Thyroid gland (tissue), 4 donors: ENCODE data around the gene RAB31. TPM values are rescaled to one million over a fixed set of nuclear protein-coding genes. Genes with fewer than 3 reads are reported as not detected.

Source experiments
- DNase-seq, 2 donors: peaks; one replicate each; pipeline ENCODE4 v3.0.0-alpha.2; 2019
- H3K27ac ChIP-seq, 3 donors: fragments of 200-600 bp; sonication (generic); 1 replicate in 2 of 3; 2 replicates in 1 of 3; pipeline ENCODE4 v1.5.1; 2016 to 2019; ENCODE audit warnings: mild to moderate bottlenecking in 1 of 3, moderate library complexity in 1 of 3
- H3K27me3 ChIP-seq: fragments of 200-600 bp; sonication (generic); one replicate; pipeline ENCODE4 v1.5.1; 2019
- H3K36me3 ChIP-seq, 2 donors: fragments of 200-600 bp; sonication (generic); one replicate each; pipeline ENCODE4 v1.5.1; 2016 to 2019
- H3K4me1 ChIP-seq, 2 donors: fragments of 200-600 bp; sonication (generic); one replicate each; pipeline ENCODE4 v1.5.1; 2017 to 2019
- H3K4me3 ChIP-seq, 3 donors: fragments of 200-600 bp; sonication (generic); replicated peaks in 1 of 3; 1 replicate in 2 of 3; 2 replicates in 1 of 3; pipeline ENCODE4 v1.5.1; 2016; ENCODE audit warnings: mild to moderate bottlenecking in 1 of 3
- H3K9me3 ChIP-seq: fragments of 200-600 bp; sonication (generic); one replicate; pipeline ENCODE4 v1.5.1; 2017
- CTCF ChIP-seq, 6 experiments: fragments of 200-600 bp in 3 of 6; fragments of 450-650 bp in 3 of 6; sonication (generic) in 3 of 6; IDR thresholded peaks; one replicate each; pipeline ENCODE4 v1.5.1; 2016 to 2019; ENCODE audit warnings: antibody characterized with exemption in 6 of 6, mild to moderate bottlenecking in 2 of 6, inconsistent platforms in 1 of 6, moderate library complexity in 1 of 6
- POLR2A ChIP-seq, 2 donors: fragments of 450-650 bp; IDR thresholded peaks; one replicate each; pipeline ENCODE4 v1.6.1; 2017; ENCODE audit warnings: antibody characterized with exemption in 2 of 2, mild to moderate bottlenecking in 2 of 2, moderate library complexity in 1 of 2
- WGBS, 2 donors: methylation state at CpG; one replicate each; pipeline ENCODE4 v1.1.5; 2017; 5-methylcytosine and 5-hydroxymethylcytosine counted together
- intact Hi-C: fragments of 100-400 bp; cut with DNase I; formaldehyde crosslinking; loops from one replicate; pipeline ENCODE4 v1.15.1; 2023
- total RNA-seq, 4 donors: library from RNA; depleted of rRNA; stranded (reverse); fragments of >200 nt; gene quantifications; one replicate each; pipeline ENCODE4 v1.2.3, GENCODE V29; 2016

Gene RAB31
- total RNA-seq, 4 donors from 2014 or later: 33.9 to 72.7 (median 40.8) TPM

DNA sequence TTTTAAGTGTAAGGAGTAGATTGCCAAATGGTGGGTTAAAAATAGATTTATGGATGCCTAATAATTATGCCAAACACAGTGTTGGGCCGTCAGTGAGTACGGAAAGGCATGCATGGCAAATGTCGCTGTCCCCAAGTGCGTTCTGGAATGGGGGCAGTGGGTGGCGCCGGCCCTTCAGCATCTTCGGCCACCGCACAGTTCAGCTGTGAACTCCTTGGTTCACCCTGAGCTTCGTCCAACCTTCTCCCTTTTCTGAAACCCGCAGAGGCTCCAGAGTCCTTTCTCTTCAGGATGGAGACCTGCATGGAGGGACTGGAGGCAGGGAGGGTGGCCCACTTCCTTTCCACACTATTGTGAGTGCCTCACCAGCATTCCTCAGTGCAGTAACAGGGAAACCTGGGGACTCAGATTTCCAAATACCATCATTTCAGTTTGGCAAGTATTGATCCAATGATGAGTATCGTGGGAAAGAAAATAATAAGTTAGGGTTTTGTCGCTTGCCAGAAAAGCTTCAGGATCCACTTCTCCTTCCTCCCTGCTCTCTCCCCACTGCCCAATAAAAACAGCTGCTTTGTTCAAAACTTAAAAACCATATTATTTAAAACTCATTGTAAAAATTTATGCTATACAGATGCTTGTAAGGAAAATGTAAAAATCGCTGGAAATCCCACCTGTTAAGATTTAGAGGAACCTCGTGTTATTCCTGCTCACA is 103.0 kb downstream of the RAB31 start:
- TF ChIP-seq POLR2A (IDR thresholded peaks at IDR 0.05): no peak
- TF ChIP-seq CTCF (IDR thresholded peaks at IDR 0.05): no peak
- intact Hi-C loops: no loop called here
- WGBS, 2 donors: 88 to 91% methylated on average over 14 of the region's 14 CpGs
- H3K9me3 ChIP-seq: no peaks in the 10 kb centered on the region
- H3K4me3 ChIP-seq: no peak overlapping the region
- H3K4me1 ChIP-seq: peaks cover 18 to 20% of the 10 kb centered on the region in 2 donors
- no peaks in the 10 kb centered on the region for H3K27me3 ChIP-seq
- H3K27ac ChIP-seq: no peak overlapping the region
- DNase-seq: no peak
- H3K36me3 ChIP-seq: no peaks in the 10 kb centered on the region

DNA sequence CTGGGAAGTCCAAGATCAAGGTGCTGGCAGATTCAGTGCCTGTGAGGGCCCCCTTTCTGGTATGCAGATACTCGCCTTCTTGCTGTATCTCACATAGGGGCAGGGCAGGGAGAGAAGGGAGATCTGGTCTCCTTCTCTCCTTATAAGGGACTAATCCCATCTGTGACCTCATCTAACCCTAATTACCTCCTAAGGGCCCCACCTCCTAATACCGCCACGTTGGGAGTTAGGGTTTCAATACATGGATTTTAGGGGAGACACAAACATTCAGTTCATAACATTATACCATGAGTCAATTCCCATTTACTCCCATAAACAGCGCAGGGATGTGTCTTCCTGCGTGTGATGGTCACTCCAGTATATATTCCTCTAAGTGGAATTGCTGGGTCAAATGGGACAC is 103.9 kb downstream of the RAB31 start:
- 63 to 69% methylated on average over 5 of the region's 5 CpGs for WGBS, 2 donors
- H3K9me3 ChIP-seq: no peaks in the 10 kb centered on the region
- DNase-seq: no peak
- H3K4me3 ChIP-seq: no peak overlapping the region
- no peak for TF ChIP-seq POLR2A (IDR thresholded peaks at IDR 0.05)
- no peak for TF ChIP-seq CTCF (IDR thresholded peaks at IDR 0.05)
- no peak overlapping the region for H3K27ac ChIP-seq
- no peaks in the 10 kb centered on the region for H3K27me3 ChIP-seq
- intact Hi-C loops: no loop called here
- H3K36me3 ChIP-seq: no peaks in the 10 kb centered on the region
- H3K4me1 ChIP-seq: peaks cover 18 to 20% of the 10 kb centered on the region in 2 donors

- TF ChIP-seq CTCF (IDR thresholded peaks at IDR 0.05) (no peak), POLR2A (IDR thresholded peaks at IDR 0.05) (no peak)
- no peaks in the 10 kb centered on the region for H3K36me3 ChIP-seq
- peaks cover 4 to 8% of the 10 kb centered on the region in 2 donors for H3K4me1 ChIP-seq
- H3K27ac ChIP-seq: peak overlapping the region in 1 of 3 donors; percentile 27
- WGBS, 2 donors: 48 to 49% methylated on average over 4 of the region's 4 CpGs
- no peak overlapping the region for H3K4me3 ChIP-seq
- H3K27me3 ChIP-seq: no peaks in the 10 kb centered on the region
- DNase-seq: no peak
- intact Hi-C loops: no loop called here
- no peaks in the 10 kb centered on the region for H3K9me3 ChIP-seq
Observed at GRCh38 chr18:9814431-9814830, 106.3 kb downstream of the RAB31 start.

DNA sequence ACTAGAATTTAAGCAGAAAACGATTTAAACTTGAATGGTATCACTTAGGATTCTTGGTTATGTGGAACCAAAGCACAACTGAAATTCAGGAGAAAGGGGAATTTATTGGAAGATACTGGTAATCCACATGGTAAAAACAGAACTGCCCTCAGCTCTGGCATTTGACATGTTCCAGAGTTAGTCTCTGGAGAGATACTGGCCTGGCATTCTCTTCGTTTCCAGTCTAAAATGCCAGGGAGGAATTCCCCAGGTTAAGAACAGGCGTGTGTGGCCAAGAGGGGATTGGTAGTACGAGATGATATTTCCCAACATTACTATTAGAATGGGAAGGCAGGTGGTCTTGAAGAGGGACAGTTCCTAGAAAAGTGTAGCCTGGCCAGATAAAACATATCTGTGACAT is 109.2 kb downstream of the RAB31 start:
- no peak for TF ChIP-seq CTCF (IDR thresholded peaks at IDR 0.05)
- TF ChIP-seq POLR2A (IDR thresholded peaks at IDR 0.05): no peak
- Histone ChIP-seq H3K27ac (no peak overlapping the region), H3K27me3 (no peaks in the 10 kb centered on the region), H3K36me3 (no peaks in the 10 kb centered on the region), H3K4me3 (no peak overlapping the region), H3K9me3 (no peaks in the 10 kb centered on the region), H3K4me1 (peaks cover 4 to 8% of the 10 kb centered on the region in 2 donors)
- intact Hi-C loops: no loop called here
- no peak for DNase-seq
- WGBS, 2 donors: 89 to 94% methylated on average over 4 of the region's 4 CpGs

- Histone ChIP-seq H3K27me3 (no peaks in the 10 kb centered on the region), H3K4me3 (no peak overlapping the region), H3K4me1 (peaks cover 4 to 8% of the 10 kb centered on the region in 2 donors), H3K9me3 (no peaks in the 10 kb centered on the region), H3K27ac (no peak overlapping the region), H3K36me3 (no peaks in the 10 kb centered on the region)
- intact Hi-C loops: no loop called here
- TF ChIP-seq POLR2A (IDR thresholded peaks at IDR 0.05) (no peak), CTCF (IDR thresholded peaks at IDR 0.05) (no peak)
- no peak for DNase-seq
- WGBS, 2 donors: 89 to 92% methylated on average over 8 of the region's 8 CpGs
Observed at GRCh38 chr18:9817725-9818422, 109.8 kb downstream of the RAB31 start.
